GM18909 (cell line): Measurements from ENCODE around the gene SPP1.

Experiments
- ATAC-seq: cut with Tn5 transposase; IDR thresholded peaks from one replicate; pipeline ENCODE4 v1.9.1; 2021; ENCODE audit warnings: mild to moderate bottlenecking; ENCODE audit not compliant: unreplicated experiment, poor library complexity

Gene SPP1

GRCh38 chr4:87950936-87951511 lies 24.5 kb upstream of the SPP1 start:
- ATAC-seq: no peak

GRCh38 chr4:87953826-87954225 lies 21.7 kb upstream of the SPP1 start:
- ATAC-seq: no peak

- ATAC-seq: no peak
These were observed 19.0 kb upstream of the SPP1 start for GRCh38 chr4:87956501-87956900.

GRCh38 chr4:87957061-87957460 lies 18.5 kb upstream of the SPP1 start:
- ATAC-seq: no peak

GRCh38 chr4:87961993-87962392 lies 13.5 kb upstream of the SPP1 start:
- ATAC-seq: no peak

- ATAC-seq: no peak
These were observed 12.9 kb upstream of the SPP1 start for GRCh38 chr4:87962398-87963146.

- ATAC-seq: no peak
These were observed 10.0 kb upstream of the SPP1 start for GRCh38 chr4:87965501-87965975.

GRCh38 chr4:87966095-87966496 lies 9.4 kb upstream of the SPP1 start:
- no peak for ATAC-seq

GRCh38 chr4:87967193-87967592 lies 8.3 kb upstream of the SPP1 start:
- no peak for ATAC-seq

GRCh38 chr4:87970121-87970520 lies 5.4 kb upstream of the SPP1 start:
- ATAC-seq: no peak

- no peak for ATAC-seq
These were observed 3.6 kb upstream of the SPP1 start for GRCh38 chr4:87971866-87972265.

GRCh38 chr4:87973283-87974169 lies 2.0 kb upstream of the SPP1 start:
- ATAC-seq: peak; percentile 78

GRCh38 chr4:87974856-87975462 lies 555 bp upstream of the SPP1 start:
- peak; percentile 42 for ATAC-seq

GRCh38 chr4:87977521-87978278 lies 2.2 kb downstream of the SPP1 start:
- no peak for ATAC-seq

- no peak for ATAC-seq
These were observed 3.2 kb downstream of the SPP1 start for GRCh38 chr4:87978681-87979080.

- ATAC-seq: no peak
These were observed 4.3 kb downstream of the SPP1 start for GRCh38 chr4:87979810-87980209.

GRCh38 chr4:87981486-87981885 lies 6.0 kb downstream of the SPP1 start:
- no peak for ATAC-seq

- ATAC-seq: peak; percentile 45
These were observed 6.5 kb downstream of the SPP1 start for GRCh38 chr4:87982036-87982435.

GRCh38 chr4:87982446-87983010 lies 7.0 kb downstream of the SPP1 start:
- no peak for ATAC-seq

GRCh38 chr4:87983996-87984395 lies 8.5 kb downstream of the SPP1 start:
- ATAC-seq: no peak
